K562 (cell line): ENCODE results near the gene SYNPO2. TPM values are rescaled to one million over a fixed set of nuclear protein-coding genes. Genes with fewer than 3 reads are reported as not detected.

ENCODE experiments used
- ATAC-seq: fragments of 200-7000 bp; cut with Tn5 transposase; 3 replicates; pipeline ENCODE4 v1.9.1; 2020; ENCODE audit warnings: moderate library complexity
- BruUV-seq: library from RNA; stranded (reverse); fragments of 400-500 nt; replicated peaks from 2 replicates; lab custom pipeline; 2021; lab: Mats Ljungman, UMichigan
- CTCF ChIA-PET: fragments of 300-600 bp; formaldehyde crosslinking; extraction: SDS; loops from one replicate; lab custom pipeline; 2021; ENCODE audit warnings: low intra/inter-chr PET ratio; lab: Yijun Ruan, JAX
- POLR2A ChIA-PET: fragments of 300-600, 350-650 bp; sonication (Branson Sonifier 250); formaldehyde crosslinking; extraction: SDS; loops from one replicate; lab custom pipeline; 2021; ENCODE audit warnings: antibody characterized with exemption, inconsistent platforms; lab: Yijun Ruan, JAX
- DNase-seq, 4 experiments: peaks; one replicate each; pipeline versions ENCODE4 v3.0.0 to v3.0.0-alpha.2; 2011 to 2018; ENCODE audit warnings: low spot score in 3 of 4, mixed read lengths in 3 of 4; ENCODE audit errors: extremely low read depth in 1 of 4
- FAIRE-seq: peaks from 2 replicates; lab custom pipeline; 2011; peaks lifted over from hg19 to GRCh38; lab: Jason Lieb, UNC
- H2AFZ ChIP-seq: 2 replicates; pipeline ENCODE4 v1.6.0; 2011; ENCODE audit warnings: low read depth, low read length, control low read depth, inconsistent platforms
- H3K27ac ChIP-seq: fragments of 200-600 bp; 3 replicates; pipeline ENCODE4 v1.8.0; 2011; ENCODE audit warnings: low read depth, mild to moderate bottlenecking, control low read depth, inconsistent platforms, low read length, moderate library complexity, mixed read lengths; ENCODE audit errors: extremely low read depth
- H3K27me3 ChIP-seq, 2 experiments: fragments of 300-600 bp in 1 of 2; 2 replicates in 1 of 2; 3 replicates in 1 of 2; pipeline versions ENCODE4 v1.6.0 to v1.8.0; 2011; ENCODE audit warnings: inconsistent platforms in 2 of 2, low read length in 2 of 2, mild to moderate bottlenecking in 1 of 2, mixed read lengths in 1 of 2, moderate library complexity in 1 of 2; ENCODE audit not compliant: control insufficient read depth in 2 of 2, insufficient read depth in 2 of 2
- H3K36me3 ChIP-seq: fragments of 300-600 bp; 3 replicates; pipeline ENCODE4 v1.8.0; 2011; ENCODE audit warnings: mild to moderate bottlenecking, low read length, inconsistent platforms; ENCODE audit not compliant: control insufficient read depth, insufficient read depth
- H3K4me1 ChIP-seq, 2 experiments: fragments of 200-600 bp in 1 of 2; replicated peaks in 1 of 2; 2 replicates in 1 of 2; 3 replicates in 1 of 2; pipeline versions ENCODE4 v1.5.1 to v1.8.0; 2011; ENCODE audit warnings: inconsistent platforms in 2 of 2, low read length in 2 of 2, mild to moderate bottlenecking in 1 of 2, mixed read lengths in 1 of 2, moderate library complexity in 1 of 2; ENCODE audit not compliant: control insufficient read depth in 2 of 2, insufficient read depth in 2 of 2
- H3K4me2 ChIP-seq: 2 replicates; pipeline ENCODE4 v1.6.1; 2011; ENCODE audit warnings: low read length, control low read depth, inconsistent platforms, mixed read lengths; ENCODE audit not compliant: insufficient read depth
- H3K4me3 ChIP-seq: fragments of 200-600 bp; sonication (generic), shearing (Covaris generic); 2 replicates; pipeline ENCODE4 v1.5.1; 2016; ENCODE audit warnings: control low read depth, inconsistent platforms
- H3K79me2 ChIP-seq: fragments of 200-600 bp; 3 replicates; pipeline ENCODE4 v1.8.0; 2011; ENCODE audit warnings: low read length, inconsistent platforms; ENCODE audit not compliant: control insufficient read depth, insufficient read depth
- H3K9ac ChIP-seq, 2 experiments: 2 replicates each; pipeline versions ENCODE4 v1.6.0 to v1.6.1; 2011; ENCODE audit warnings: low read depth in 2 of 2, low read length in 2 of 2, control low read depth in 1 of 2, inconsistent platforms in 1 of 2, mild to moderate bottlenecking in 1 of 2, mixed read lengths in 1 of 2; ENCODE audit not compliant: insufficient read depth in 1 of 2
- H3K9me1 ChIP-seq: one replicate; pipeline ENCODE4 v1.6.0; 2011; ENCODE audit warnings: inconsistent platforms, mild to moderate bottlenecking, low read length, moderate library complexity; ENCODE audit not compliant: control insufficient read depth, insufficient read depth
- H3K9me3 ChIP-seq: replicated peaks from 2 replicates; pipeline ENCODE4 v1.5.1; 2011; ENCODE audit warnings: low read depth, low read length, inconsistent platforms; ENCODE audit not compliant: control insufficient read depth, insufficient read depth
- H4K20me1 ChIP-seq: replicated peaks from 2 replicates; pipeline ENCODE4 v1.6.1; 2011; ENCODE audit warnings: low read length, inconsistent platforms, mixed read lengths; ENCODE audit not compliant: control insufficient read depth, insufficient read depth
- ETV1 ChIP-seq: fragments of 450-650 bp; conservative IDR thresholded peaks from 2 replicates; pipeline ENCODE4 v1.6.1; 2016; ENCODE audit warnings: missing genetic modification characterization, control low read depth, low read depth, missing compliant biosample characterization
- GTF3C2 ChIP-seq: IDR thresholded peaks from 3 replicates; pipeline ENCODE4 v1.6.1; 2011; ENCODE audit warnings: borderline replicate concordance, mild to moderate bottlenecking, moderate library complexity; ENCODE audit not compliant: insufficient read length; ENCODE audit errors: extremely low read depth
- MAFF ChIP-seq: IDR thresholded peaks from 2 replicates; pipeline ENCODE4 v1.6.1; 2012; ENCODE audit warnings: low read length, improper control_type of control experiment
- PRDM10 ChIP-seq: fragments of 450-650 bp; IDR thresholded peaks from 2 replicates; pipeline ENCODE4 v1.6.1; 2018; ENCODE audit not compliant: partially characterized antibody
- SIN3A ChIP-seq, 2 experiments: fragments of 150-350 bp in 1 of 2; IDR thresholded peaks; 2 replicates each; pipeline ENCODE4 v1.6.1; 2011 to 2016; ENCODE audit warnings: borderline replicate concordance in 2 of 2, low read depth in 2 of 2, low read length in 2 of 2, mild to moderate bottlenecking in 2 of 2, moderate library complexity in 2 of 2; ENCODE audit not compliant: control insufficient read depth in 1 of 2
- SMC3 ChIP-seq: conservative IDR thresholded peaks from 2 replicates; pipeline ENCODE4 v1.6.1; 2011; ENCODE audit warnings: low read depth, low read length, improper control_type of control experiment; ENCODE audit not compliant: insufficient read depth
- ZNF512 ChIP-seq: IDR thresholded peaks from 2 replicates; pipeline ENCODE4 v1.6.1; 2016; ENCODE audit warnings: missing genetic modification characterization, missing compliant biosample characterization
- WGBS: fragments of 100-300 bp; shearing (Covaris generic); methylation state at CpG from one replicate; pipeline ENCODE4 v1.1.6; 2016; ENCODE audit warnings: low coverage, mixed read lengths; ENCODE audit not compliant: insufficient coverage; ENCODE audit errors: missing lambda C conversion rate; 5-methylcytosine and 5-hydroxymethylcytosine counted together
- in situ Hi-C: fragments of 300-500 bp; cut with MboI; formaldehyde crosslinking; loops from 4 replicates; pipeline ENCODE4 v1.15.0; 2018; ENCODE audit warnings: inconsistent platforms, mixed read lengths
- intact Hi-C: fragments of 100-400 bp; cut with micrococcal nuclease; formaldehyde crosslinking; loops from 2 replicates; pipeline ENCODE4 v1.14.2; 2022
- polyA plus RNA-seq, 8 experiments: library from polyadenylated mRNA; depleted of rRNA in 4 of 8; stranded (reverse) in 5 of 8; unstranded in 3 of 8; fragments of >200 nt; fragmentation: Nextera tagmentation in 2 of 8; fragmentation: Illumina TruSeq in 1 of 8; extraction: Ambion mirVana in 2 of 8; extraction: Trizol in 1 of 8; gene quantifications; 2 replicates each; pipeline versions ENCODE4 v1.2.1 to v1.2.3, GENCODE V29; 2011 to 2014; ENCODE audit warnings: inconsistent platforms in 1 of 8, missing spikeins in 1 of 8
- total RNA-seq, 7 experiments: library from RNA; depleted of rRNA in 6 of 7; stranded (reverse); fragments of >200 nt in 6 of 7; fragmentation: Illumina TruSeq in 2 of 7; extraction: Trizol in 2 of 7; gene quantifications; 2 replicates each; pipeline versions ENCODE4 v1.2.1 to v1.2.3, GENCODE V29; 2011 to 2021; ENCODE audit warnings: low replicate concordance in 1 of 7

SYNPO2 gene
- total and polyA plus RNA-seq, 9 of the 15 experiments (the other 6 are each of a cell fraction or from before 2014, with no cell fraction given) = 0.03 to 0.18 TPM; not detected in 7

GRCh38 chr4:118872181-118872580 lies 16.5 kb upstream of the SYNPO2 start:
- WGBS = 6% methylated on average over 4 of the region's 4 CpGs
- in situ Hi-C loops = no loop called here
- no peak overlapping the region for H3K9ac ChIP-seq
- TF ChIP-seq PRDM10 (no peak), ZNF512 (tag) (no peak), ETV1 (tag) (no peak), GTF3C2 (no peak), SMC3 (no peak), MAFF (no peak), SIN3A (IDR thresholded peaks at IDR 0.05; ENCODE audit: borderline replicate concordance in 2 of 2, control insufficient read depth in 1 of 2, low read depth in 2 of 2, low read length in 2 of 2) (no peak)
- TF ChIP-seq, all 486 proteins: peak for 0
- no peaks in the 10 kb centered on the region for H3K79me2 ChIP-seq
- ATAC-seq (no peak), DNase-seq (no peak), FAIRE-seq (no peak)
- no peak overlapping the region for H2AFZ ChIP-seq
- no peak overlapping the region for H3K4me3 ChIP-seq
- CTCF ChIA-PET = no interaction called here
- H3K9me1 ChIP-seq = no peaks in the 10 kb centered on the region
- POLR2A ChIA-PET = interaction anchor here (0.5 kb wide), 1 partner anchor 58 kb away, joined by 3 read pairs; no protein-coding TSS in a partner anchor
- no peaks in the 10 kb centered on the region for H3K9me3 ChIP-seq
- H3K4me1 ChIP-seq = no peaks in the 10 kb centered on the region
- intact Hi-C loops = no loop called here
- BruUV-seq = no TSS peak
- no peaks in the 10 kb centered on the region for H3K27me3 ChIP-seq
- no peak overlapping the region for H3K27ac ChIP-seq
- no peaks in the 10 kb centered on the region for H3K36me3 ChIP-seq
- H3K4me2 ChIP-seq = no peak overlapping the region
- H4K20me1 ChIP-seq = no peaks in the 10 kb centered on the region
